Vein endothelial cell (primary cell): ENCODE data around the gene CFAP69. TPM values are rescaled to one million over a fixed set of nuclear protein-coding genes. Genes with fewer than 3 reads are reported as not detected.

Experiments
- small RNA-seq: library from RNA; depleted of rRNA; stranded (forward); fragments of <200 nt; gene quantifications from one replicate; pipeline ENCODE3, GENCODE V24; 2012
- total RNA-seq: library from RNA; depleted of rRNA; stranded (reverse); fragments of >200 nt; gene quantifications from 2 replicates; pipeline ENCODE4 v1.2.3, GENCODE V29; 2012

The CFAP69 gene, protein sequence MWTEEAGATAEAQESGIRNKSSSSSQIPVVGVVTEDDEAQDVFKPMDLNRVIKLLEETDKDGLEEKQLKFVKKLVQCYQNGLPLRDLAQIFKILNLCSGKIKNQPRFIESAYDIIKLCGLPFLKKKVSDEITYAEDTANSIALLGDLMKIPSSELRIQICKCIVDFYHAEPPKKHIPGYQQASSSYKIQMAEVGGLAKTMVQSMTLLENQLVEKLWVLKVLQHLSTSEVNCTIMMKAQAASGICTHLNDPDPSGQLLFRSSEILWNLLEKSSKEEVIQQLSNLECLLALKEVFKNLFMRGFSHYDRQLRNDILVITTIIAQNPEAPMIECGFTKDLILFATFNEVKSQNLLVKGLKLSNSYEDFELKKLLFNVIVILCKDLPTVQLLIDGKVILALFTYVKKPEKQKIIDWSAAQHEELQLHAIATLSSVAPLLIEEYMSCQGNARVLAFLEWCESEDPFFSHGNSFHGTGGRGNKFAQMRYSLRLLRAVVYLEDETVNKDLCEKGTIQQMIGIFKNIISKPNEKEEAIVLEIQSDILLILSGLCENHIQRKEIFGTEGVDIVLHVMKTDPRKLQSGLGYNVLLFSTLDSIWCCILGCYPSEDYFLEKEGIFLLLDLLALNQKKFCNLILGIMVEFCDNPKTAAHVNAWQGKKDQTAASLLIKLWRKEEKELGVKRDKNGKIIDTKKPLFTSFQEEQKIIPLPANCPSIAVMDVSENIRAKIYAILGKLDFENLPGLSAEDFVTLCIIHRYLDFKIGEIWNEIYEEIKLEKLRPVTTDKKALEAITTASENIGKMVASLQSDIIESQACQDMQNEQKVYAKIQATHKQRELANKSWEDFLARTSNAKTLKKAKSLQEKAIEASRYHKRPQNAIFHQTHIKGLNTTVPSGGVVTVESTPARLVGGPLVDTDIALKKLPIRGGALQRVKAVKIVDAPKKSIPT
- total RNA-seq = 2.6 and 3.6 TPM in 2 replicates

DNA sequence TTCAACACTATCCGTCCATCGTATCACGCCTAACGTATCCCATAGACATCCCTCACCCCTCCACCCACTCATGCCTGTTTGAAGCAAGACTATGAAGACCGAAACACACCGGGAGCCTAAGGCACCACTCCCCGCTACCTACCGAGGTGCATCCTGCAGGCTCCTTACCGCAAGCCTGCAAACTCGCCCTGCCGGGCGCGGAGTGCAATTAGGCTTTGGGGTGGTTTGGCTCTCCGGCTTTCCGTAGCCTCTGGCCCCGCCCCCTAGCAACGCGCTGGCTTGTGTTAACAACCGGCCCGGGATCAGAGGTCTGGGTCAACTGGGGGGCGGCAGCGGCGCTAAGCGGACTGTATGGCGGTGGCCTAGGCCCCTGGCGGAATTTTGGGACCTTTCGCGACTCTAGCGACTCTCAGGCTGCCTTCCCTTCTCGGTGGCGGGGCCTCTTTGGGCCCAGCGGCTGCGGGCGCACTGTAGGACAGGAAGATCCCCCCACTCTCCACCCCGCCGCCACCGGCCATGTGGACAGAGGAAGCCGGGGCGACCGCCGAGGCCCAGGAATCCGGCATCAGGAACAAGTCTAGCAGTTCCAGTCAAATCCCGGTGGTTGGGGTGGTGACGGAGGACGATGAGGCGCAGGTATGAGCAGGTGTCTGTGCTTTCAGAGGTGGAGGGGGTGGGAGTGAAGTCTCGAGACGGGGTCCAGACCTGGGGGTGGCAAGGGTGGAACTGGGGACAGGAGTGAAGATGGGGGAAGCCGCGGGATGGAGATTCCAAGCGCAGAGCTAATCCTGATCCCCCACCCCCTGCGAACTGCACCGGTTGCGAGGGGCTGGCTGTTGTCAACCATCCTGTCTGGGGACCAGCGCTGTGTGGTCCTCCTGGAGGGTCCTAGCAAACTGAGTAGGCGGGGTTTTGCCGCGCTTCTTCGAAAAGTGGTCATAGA is at the start of gene CFAP69:
CFAP69 (plus strand) TSS at position 266 of the 943 bp plus-strand sequence; CDS start at position 517, 251 bp downstream.

DNA sequence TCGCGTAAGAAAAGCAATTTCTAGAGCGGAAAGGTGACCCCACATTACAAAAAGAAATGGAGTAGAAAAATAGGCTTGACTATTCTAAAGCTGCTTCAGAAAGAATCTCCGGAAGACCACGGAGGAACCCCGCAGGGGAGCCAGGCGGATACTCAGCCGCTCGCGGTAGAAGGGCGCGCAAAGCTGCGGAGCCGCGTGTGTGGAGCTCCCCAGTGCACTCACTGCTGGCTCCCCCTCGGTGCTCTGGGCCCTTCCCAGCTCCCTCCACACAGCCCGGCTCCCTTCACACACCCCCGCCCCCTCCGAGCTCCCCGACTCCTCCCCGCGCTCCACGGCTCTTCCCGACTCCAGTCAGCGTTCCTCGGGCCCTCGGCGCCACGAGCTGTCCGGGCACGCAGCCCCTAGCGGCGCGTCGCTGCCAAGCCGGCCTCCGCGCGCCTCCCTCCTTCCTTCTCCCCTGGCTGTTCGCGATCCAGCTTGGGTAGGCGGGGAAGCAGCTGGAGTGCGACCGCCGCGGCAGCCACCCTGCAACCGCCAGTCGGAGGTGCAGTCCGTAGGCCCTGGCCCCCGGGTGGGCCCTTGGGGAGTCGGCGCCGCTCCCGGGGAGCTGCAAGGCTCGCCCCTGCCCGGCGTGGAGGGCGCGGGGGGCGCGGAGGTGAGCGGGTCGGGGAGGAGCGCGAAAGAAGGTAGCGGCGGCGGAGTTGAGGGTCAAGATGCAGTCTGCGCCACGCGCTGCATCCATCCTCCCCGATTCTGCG is 33.4 kb upstream of the CFAP69 start, which contains the start of gene STEAP2:
STEAP2 (plus strand) TSS at position 350 of the 758 bp plus-strand sequence. CDS start 13,343 bp downstream, outside the sequence.

DNA sequence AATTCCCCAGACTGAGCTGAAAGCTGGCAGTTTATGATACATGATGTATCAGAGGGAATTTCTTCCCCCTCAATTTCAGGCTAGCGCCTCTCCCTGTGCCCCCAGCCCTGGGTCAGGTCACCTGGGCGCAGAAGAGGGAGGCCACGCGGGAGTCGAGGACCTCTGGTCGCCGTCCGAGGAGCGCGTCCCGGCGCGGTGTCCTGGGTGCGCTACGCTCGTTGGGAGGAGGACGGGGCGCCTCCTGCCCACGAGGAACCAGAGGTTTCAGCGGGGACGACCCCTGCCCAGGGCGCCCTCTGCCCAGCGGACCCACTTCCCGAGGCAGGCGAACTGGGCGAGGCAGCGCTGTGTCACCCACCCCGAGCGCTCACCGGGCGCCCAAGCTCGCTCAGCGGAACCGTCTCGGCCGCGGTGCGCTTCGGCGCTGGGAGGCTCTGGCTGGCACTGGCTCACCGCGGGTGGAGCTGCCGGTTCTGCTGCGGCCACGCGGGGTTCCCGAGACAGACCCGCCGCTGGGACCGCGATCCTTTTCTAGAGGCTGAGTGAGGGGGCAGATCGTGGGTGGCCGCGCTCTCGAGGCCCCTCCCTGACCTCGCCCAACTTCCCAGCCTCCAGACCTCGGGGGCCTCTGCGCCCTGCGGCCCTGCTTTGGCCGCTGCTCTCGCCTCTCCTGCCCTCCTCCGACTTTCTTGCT is 76.0 kb downstream of the CFAP69 start, which contains the start of gene FAM237B:
FAM237B (minus strand) TSS at position 504 of the 694 bp plus-strand sequence. CDS start 1,556 bp downstream, outside the sequence.

DNA sequence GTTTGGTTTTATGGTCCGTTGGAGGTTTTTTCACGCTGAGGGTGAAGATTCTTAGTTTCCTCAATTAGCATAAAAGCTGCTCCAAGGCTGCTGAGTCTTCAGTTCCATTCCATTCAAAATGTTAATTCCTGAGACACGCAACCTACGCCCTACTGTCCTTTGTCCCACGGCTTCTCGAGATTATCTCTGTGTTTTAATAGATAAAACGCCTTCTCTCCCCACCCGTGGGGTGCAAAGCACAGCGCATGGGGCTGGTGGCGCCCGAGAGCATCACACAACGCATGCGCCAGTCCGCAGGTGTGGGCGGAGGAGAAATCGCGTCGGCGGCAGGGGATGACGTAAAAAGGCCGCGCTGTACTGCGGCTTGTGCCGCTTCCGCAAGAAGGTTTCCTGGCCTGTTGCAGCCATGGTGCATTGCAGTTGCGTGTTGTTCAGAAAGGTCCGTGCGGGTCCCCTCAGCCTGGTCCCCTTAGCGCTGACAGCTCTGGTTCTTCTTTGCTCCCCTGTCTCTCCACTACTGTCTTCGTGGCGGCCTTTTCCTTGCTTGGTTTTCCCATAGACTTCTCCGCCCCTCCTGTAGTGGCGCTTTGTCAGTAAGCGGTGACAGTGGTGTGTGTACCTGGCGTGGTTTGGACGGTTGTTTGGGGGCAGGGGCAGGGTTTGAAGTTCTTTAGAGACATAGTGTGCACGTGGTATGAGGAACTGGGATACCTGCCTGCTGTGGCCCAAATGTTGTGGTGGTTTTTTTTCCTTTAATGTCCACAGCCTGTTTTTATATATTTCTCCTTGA is 101.6 kb downstream of the CFAP69 start, which contains the start of gene GTPBP10:
GTPBP10 (plus strand) TSS at position 381 of the 790 bp plus-strand sequence; CDS start at position 407, 26 bp downstream.

Small RNA genes within 50 kb of the gene (small RNA-seq; reads per million reads assigned to genes)
- not detected for gene RF00019

Other genes starting within 250 kb of the CFAP69 start
- gene STEAP1, start 90.7 kb upstream of the CFAP69 start, total RNA-seq = 23.2 and 39.6 TPM in 2 replicates
- 2.3 and 8.8 TPM in 2 replicates for gene STEAP2, start 33.4 kb upstream of the CFAP69 start, total RNA-seq
- gene FAM237B, start 76.1 kb downstream of the CFAP69 start, total RNA-seq = not detected in 2 replicates
- 10.8 and 16.9 TPM in 2 replicates for gene GTPBP10, start 101.5 kb downstream of the CFAP69 start, total RNA-seq
- gene CLDN12, start 158.3 kb downstream of the CFAP69 start, total RNA-seq = 10.2 and 14.0 TPM in 2 replicates
- not detected in 2 replicates for gene PTTG1IP2, start 224.5 kb downstream of the CFAP69 start, total RNA-seq